ENCODE results near the gene KCNB1.

KCNB1 gene

GRCh38 chr20:49351775-49352174 is 130.7 kb downstream of the KCNB1 start:
- DNase-seq (ENCODE audit: low spot score), result no peak

- DNase-seq (ENCODE audit: low spot score), result no peak
Measured at GRCh38 chr20:49349694-49350252, 132.7 kb downstream of the KCNB1 start.

GRCh38 chr20:49349078-49349477 is 133.4 kb downstream of the KCNB1 start:
- DNase-seq (ENCODE audit: low spot score), result no peak

GRCh38 chr20:49348563-49348962 is 133.9 kb downstream of the KCNB1 start:
- DNase-seq (ENCODE audit: low spot score), result no peak

GRCh38 chr20:49347156-49347555 is 135.3 kb downstream of the KCNB1 start:
- no peak for DNase-seq (ENCODE audit: low spot score)

GRCh38 chr20:49346682-49347081 is 135.8 kb downstream of the KCNB1 start:
- no peak for DNase-seq (ENCODE audit: low spot score)

- peak; percentile 52 for DNase-seq (ENCODE audit: low spot score)
Measured at GRCh38 chr20:49345524-49345923, 136.9 kb downstream of the KCNB1 start.

- DNase-seq (ENCODE audit: low spot score), result no peak
Measured at GRCh38 chr20:49344975-49345374, 137.5 kb downstream of the KCNB1 start.

GRCh38 chr20:49344140-49344539 is 138.3 kb downstream of the KCNB1 start:
- no peak for DNase-seq (ENCODE audit: low spot score)

GRCh38 chr20:49343246-49343645 is 139.2 kb downstream of the KCNB1 start:
- no peak for DNase-seq (ENCODE audit: low spot score)

- DNase-seq (ENCODE audit: low spot score), result no peak
Measured at GRCh38 chr20:49340161-49340966, 142.1 kb downstream of the KCNB1 start.

- no peak for DNase-seq (ENCODE audit: low spot score)
Measured at GRCh38 chr20:49339123-49339522, 143.3 kb downstream of the KCNB1 start.

- no peak for DNase-seq (ENCODE audit: low spot score)
Measured at GRCh38 chr20:49338061-49338460, 144.4 kb downstream of the KCNB1 start.

- DNase-seq (ENCODE audit: low spot score), result no peak
Measured at GRCh38 chr20:49337357-49337756, 145.1 kb downstream of the KCNB1 start.

GRCh38 chr20:49336786-49337185 is 145.7 kb downstream of the KCNB1 start:
- DNase-seq (ENCODE audit: low spot score), result no peak

GRCh38 chr20:49335476-49335875 is 147.0 kb downstream of the KCNB1 start:
- no peak for DNase-seq (ENCODE audit: low spot score)

GRCh38 chr20:49330701-49331615 is 151.5 kb downstream of the KCNB1 start:
- DNase-seq (ENCODE audit: low spot score), result no peak

- no peak for DNase-seq (ENCODE audit: low spot score)
Measured at GRCh38 chr20:49328790-49329189, 153.7 kb downstream of the KCNB1 start.

- DNase-seq (ENCODE audit: low spot score), result no peak
Measured at GRCh38 chr20:49326026-49326425, 156.4 kb downstream of the KCNB1 start.

- no peak for DNase-seq (ENCODE audit: low spot score)
Measured at GRCh38 chr20:49324306-49324705, 158.2 kb downstream of the KCNB1 start.

GRCh38 chr20:49323622-49324238 is 158.7 kb downstream of the KCNB1 start:
- DNase-seq (ENCODE audit: low spot score), result peak; percentile 80

GRCh38 chr20:49320460-49320859 is 162.0 kb downstream of the KCNB1 start:
- peak; percentile 73 for DNase-seq (ENCODE audit: low spot score)

All from SW480 (cell line).